ENCODE results near the gene DNAJC25.

Gene DNAJC25

GRCh38 chr9:111674319-111674718 is 43.2 kb downstream of the DNAJC25 start:
- no peak for DNase-seq

- DNase-seq: no peak
Measured at GRCh38 chr9:111676116-111676515, 45.0 kb downstream of the DNAJC25 start.

GRCh38 chr9:111678293-111678692 is 47.2 kb downstream of the DNAJC25 start:
- DNase-seq: no peak

GRCh38 chr9:111679199-111679598 is 48.1 kb downstream of the DNAJC25 start:
- DNase-seq: no peak

GRCh38 chr9:111683392-111683791 is 52.3 kb downstream of the DNAJC25 start:
- no peak for DNase-seq

- DNase-seq: peak; percentile 65
Measured at GRCh38 chr9:111691672-111692329, 60.7 kb downstream of the DNAJC25 start.

- DNase-seq: no peak
Measured at GRCh38 chr9:111696796-111697195, 65.7 kb downstream of the DNAJC25 start.

GRCh38 chr9:111700776-111701175 is 69.6 kb downstream of the DNAJC25 start:
- no peak for DNase-seq

Measured in NCI-H1105 treated with DMSO at 0.1 percent for 48 hours (cell line).